HG03280 (cell line): Measurements from ENCODE around the gene CNPPD1.

ENCODE experiments used
- ATAC-seq: cut with Tn5 transposase; IDR thresholded peaks from one replicate; pipeline ENCODE4 v1.9.1; 2021; ENCODE audit warnings: mild to moderate bottlenecking, moderate library complexity; ENCODE audit not compliant: unreplicated experiment

Gene CNPPD1

GRCh38 chr2:219181531-219181930, 4.8 kb upstream of the CNPPD1 start:
- no peak for ATAC-seq

DNA sequence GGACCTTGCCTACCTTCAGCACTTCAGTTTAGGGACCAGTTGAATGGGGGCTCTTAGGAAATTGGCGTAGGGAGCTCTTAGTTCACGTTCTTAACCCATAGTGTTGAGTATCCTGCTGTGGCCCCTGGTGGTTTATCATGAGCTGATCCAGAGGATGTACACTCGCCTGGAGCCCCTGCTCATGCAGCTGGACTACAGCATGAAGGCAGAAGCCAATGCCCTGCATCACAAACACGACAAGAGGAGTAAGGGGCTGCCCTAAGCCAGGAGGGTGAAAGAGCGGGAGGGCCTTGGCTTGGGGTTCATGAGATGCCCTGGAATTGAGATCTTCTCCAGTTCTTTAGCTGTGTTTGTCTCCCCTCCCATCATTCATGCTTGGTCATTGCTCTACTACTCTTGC, 4.2 kb upstream of the CNPPD1 start:
- ATAC-seq, result no peak

- ATAC-seq, result no peak
Observed at GRCh38 chr2:219179601-219180465, 3.1 kb upstream of the CNPPD1 start.

DNA sequence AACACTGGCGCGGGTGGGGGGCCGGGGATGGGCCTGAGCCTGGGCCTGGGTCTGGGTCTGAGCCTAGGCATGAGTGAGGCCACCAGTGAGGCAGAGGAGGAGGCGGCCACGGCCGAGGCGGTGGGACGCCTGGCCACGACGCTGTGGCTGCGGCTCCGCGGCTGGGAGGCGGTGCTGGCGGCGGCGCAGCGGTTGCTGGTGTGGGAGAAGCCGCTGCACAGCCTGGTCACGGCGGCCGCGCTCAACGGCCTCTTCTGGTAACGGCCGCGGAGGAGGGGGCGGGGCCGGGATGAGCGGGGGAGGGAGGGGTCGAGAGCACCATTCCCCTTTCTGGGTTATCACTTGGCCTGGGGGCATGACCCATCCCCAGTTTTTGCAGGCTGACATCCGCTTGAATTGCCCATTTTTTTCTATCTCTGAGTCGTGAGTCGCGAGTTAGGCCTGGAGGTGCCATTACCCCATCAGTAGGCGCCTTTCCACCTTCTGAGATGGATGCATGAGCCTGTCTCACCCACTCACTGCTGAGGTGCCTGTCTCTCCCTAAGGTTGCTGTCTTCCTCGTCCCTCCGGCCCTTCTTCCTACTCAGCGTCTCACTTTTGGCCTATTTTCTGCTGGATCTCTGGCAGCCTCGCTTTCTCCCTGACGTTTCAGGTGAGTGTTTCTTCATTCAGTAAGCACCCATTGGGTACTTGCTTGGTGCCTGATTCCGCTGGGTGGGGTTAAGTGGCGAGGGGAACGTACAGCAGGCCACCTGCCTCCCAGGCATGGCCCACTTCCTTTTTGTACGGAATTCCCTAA, 1.9 kb upstream of the CNPPD1 start:
- peak; percentile 9 for ATAC-seq

DNA sequence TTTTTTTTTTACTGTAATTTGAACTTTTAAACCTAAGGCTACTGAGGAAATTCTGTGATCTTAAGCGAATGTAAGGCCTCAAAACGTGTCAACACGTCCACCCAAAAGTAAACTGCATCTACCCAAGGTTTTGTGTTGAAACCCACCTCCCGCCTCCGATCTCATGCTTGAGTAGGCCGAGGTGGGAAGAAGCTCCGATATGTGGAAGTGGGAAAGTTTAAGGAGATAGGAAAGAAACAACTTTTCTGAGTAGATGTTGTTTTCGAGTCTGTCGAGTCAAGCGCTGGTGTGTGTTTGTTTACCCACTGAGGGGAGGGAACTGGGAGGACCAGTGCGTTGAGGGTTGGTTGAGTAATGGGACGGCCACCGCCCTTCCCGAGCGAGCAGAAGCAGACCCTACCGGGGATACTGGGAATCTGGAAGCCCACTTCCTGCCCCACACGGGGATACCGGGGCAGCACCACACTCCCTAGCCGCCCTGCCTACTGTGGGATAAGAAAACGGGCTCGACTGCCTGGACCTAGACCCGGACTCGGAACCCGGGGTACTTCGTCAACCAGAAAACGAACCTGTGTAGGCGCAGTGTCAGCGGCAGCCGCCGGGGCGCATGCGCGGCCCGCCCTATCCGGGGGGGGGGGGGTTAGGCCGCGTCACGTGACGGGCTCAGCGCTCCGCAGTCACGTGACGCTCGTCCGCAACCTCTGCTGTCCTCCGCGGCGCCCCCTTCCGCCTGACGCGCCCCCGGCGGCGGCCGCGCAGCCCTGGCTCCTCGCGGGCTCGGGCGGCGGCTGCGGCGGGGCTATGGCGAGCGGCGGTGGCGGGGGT, 1.0 kb upstream of the CNPPD1 start, which contains the start of gene RETREG2:
RETREG2 (plus strand) TSS at position 724 of the 825 bp plus-strand sequence; CDS start at position 802, 78 bp downstream.
- peak; percentile 44 for ATAC-seq

DNA sequence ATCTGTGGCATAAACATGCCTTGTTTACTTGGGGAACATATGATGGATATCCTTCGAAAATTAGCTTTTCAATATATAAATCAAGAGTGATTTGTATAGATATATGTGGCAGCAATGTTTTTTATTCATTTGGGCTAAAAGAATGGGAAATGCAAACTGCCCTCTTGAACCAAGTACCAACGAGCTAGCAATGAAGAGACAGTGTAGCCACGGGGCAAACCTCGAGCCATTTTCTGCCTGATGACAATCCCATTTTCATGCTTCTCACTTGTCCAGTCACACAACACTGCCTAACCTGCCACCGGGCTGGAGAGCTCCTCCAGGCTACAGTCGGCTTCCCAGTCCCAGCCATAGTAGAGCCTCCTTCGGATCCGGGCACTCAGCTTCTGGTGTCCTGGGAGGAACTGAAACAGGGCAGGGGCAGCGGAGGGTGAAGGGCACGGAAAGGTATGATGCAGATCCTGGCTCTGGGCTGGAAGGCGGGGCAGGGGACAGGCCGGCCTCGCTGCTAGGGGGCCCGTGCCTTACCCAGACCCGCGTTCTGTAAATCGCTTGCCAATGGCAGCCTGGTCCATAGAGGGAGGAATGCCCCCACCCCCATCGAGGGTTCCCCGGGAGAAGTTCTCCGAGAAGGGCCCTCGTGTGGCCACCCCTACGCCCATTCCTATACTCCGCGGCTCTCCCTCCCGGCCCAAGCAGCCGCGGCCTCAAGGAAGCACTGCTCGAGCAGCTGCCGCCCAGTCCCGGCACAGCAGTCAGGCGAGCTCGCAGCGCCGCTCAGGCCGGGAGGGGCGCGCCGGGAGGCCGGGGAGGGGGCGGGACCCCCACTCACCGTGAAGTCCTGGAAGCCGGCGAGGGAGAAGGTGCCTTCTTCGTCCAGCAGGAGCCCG, 552 bp downstream of the CNPPD1 start:
- ATAC-seq, result peak; percentile 11

DNA sequence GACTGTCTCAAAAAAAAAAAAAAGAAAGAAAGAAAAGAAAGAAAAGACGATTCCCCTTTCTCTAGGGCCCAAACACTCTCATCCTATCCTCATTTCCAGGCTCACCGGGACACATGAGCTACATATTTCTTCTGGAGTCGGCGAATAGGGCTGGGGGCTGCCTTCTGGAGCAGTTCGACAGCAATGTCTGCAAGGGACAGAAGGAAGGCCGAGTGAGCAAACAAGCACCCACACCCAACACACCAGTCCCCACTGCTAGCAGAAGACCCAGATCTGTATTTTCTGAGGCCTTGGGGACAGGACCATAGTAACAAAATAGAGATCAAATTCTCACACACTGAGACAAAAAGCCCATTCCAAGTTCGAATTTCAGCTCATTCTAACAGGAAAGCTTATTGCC, 1.2 kb downstream of the CNPPD1 start:
- ATAC-seq, result no peak

DNA sequence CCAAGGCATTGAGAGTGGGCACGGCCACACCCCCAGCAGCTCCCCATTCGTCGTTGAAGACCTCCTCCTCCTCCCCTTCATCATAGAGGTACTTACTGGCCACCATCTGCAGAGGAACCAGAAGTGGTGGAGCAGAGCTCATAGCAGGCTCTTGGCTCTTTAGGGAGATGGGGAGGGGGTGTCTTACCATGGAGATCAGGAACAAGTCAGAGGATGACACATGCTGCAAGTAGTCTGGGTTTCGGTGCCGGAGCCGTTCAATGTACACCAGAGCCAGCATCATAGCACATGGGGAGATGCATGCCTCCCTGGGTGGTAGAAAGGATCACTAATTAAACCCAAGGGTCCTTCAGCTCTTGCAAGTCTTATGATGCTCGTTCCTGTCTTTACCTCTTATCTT, 1.9 kb downstream of the CNPPD1 start:
- no peak for ATAC-seq

- ATAC-seq, result no peak
Observed at GRCh38 chr2:219174146-219174545, 2.6 kb downstream of the CNPPD1 start.

- ATAC-seq, result no peak
Observed at GRCh38 chr2:219173176-219173575, 3.5 kb downstream of the CNPPD1 start.

GRCh38 chr2:219172231-219173154, 4.2 kb downstream of the CNPPD1 start:
- no peak for ATAC-seq

DNA sequence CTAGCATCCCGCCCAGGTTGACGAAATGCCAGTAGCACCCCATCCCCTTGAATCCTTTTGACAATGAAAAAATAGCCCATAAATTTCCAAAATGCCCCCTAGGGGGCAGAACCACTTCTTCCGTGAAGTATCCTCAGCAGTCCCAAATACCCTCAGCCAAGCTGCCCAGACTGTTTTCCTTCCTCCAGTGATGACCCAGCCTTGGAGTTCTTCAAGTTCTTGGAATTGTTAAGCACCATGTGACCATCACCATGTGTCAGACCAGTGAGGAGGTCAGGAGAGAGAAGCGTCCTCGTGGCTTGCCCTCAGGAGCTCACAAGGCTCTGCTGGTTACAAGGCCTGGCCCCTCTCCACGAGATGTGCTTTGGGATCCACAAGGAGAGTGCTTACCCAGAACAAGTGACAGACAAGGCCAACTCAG, 5.5 kb downstream of the CNPPD1 start:
- ATAC-seq, result no peak

DNA sequence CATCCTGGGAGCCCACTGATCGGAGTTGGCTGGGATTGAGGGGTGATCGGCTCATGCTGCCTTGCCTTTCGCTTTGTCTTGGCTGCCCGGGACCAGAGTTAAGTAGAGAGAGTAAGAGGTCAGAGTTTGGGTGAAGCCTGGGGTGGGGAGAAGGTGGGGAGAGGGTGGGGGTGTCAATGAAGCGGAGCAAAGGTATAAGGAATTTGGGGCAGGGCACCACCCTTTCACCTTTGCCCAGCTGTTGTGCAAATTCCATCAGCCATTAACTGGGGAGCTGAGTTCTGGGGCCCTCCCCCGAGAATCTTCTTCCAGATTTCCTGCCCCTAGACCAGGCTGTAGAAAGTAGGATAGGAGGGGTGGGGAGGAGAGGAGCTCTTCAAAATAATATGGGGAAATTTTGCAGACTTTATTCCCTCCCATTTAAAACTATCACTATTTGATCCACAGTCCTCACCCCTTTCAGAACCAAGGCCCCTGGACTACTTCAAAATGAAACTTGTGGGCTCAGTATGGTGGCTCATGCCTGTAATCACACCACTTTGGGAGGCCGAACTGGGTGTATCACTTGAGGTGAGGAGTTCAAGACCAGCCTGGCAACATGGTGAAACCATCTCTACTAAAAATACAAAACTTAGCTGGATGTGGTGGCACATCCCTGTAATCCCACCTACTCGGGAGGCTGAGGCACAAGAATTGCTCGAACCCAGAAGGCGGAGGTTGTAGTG, 6.6 kb downstream of the CNPPD1 start, which contains the start of gene SLC23A3:
SLC23A3 (minus strand) TSS at position 100 of the 725 bp plus-strand sequence; CDS start at position 55, 45 bp downstream.
- ATAC-seq, result no peak

- ATAC-seq, result no peak
Observed at GRCh38 chr2:219168932-219169331, 7.8 kb downstream of the CNPPD1 start.

GRCh38 chr2:219168526-219168925, 8.2 kb downstream of the CNPPD1 start:
- no peak for ATAC-seq

GRCh38 chr2:219167997-219168396, 8.7 kb downstream of the CNPPD1 start:
- no peak for ATAC-seq

- no peak for ATAC-seq
Observed at GRCh38 chr2:219165058-219165911, 11.4 kb downstream of the CNPPD1 start.
